ENCODE results near the gene CRTAC1.

Gene CRTAC1

DNA sequence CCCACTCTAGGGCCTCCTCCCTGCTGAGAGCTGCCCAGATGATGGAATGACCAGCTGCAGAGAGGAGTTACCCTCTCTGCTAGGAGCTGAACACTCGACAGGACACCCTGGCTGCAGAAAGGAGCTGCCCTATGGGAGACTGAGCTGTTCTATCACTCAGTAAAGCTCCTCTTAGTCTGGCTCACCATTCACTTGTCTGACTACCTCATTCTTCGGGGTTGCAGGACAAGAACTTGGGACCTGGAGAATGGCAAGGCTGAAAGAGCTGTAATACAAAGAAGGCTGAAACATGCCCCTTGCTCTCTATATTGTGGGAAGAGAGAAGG, 30.5 kb downstream of the CRTAC1 start:
- no peak for TF ChIP-seq GLIS3 (CRISPR knock-in tag; IDR thresholded peaks at IDR 0.05)
- no peak for TF ChIP-seq ESRRG (CRISPR knock-in tag; IDR thresholded peaks at IDR 0.05)
- TF ChIP-seq TCF4 (CRISPR knock-in tag; IDR thresholded peaks at IDR 0.05; ENCODE audit: borderline replicate concordance), result no peak
- TF ChIP-seq, protein P1, sequence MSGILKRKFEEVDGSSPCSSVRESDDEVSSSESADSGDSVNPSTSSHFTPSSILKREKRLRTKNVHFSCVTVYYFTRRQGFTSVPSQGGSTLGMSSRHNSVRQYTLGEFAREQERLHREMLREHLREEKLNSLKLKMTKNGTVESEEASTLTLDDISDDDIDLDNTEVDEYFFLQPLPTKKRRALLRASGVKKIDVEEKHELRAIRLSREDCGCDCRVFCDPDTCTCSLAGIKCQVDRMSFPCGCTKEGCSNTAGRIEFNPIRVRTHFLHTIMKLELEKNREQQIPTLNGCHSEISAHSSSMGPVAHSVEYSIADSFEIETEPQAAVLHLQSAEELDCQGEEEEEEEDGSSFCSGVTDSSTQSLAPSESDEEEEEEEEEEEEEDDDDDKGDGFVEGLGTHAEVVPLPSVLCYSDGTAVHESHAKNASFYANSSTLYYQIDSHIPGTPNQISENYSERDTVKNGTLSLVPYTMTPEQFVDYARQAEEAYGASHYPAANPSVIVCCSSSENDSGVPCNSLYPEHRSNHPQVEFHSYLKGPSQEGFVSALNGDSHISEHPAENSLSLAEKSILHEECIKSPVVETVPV (CRISPR knock-in tag; IDR thresholded peaks at IDR 0.05), result no peak
- TF ChIP-seq RARB (CRISPR knock-in tag; IDR thresholded peaks at IDR 0.05), result no peak
- TF ChIP-seq OSR1 (CRISPR knock-in tag; IDR thresholded peaks at IDR 0.05), result no peak
- TF ChIP-seq, protein P2, sequence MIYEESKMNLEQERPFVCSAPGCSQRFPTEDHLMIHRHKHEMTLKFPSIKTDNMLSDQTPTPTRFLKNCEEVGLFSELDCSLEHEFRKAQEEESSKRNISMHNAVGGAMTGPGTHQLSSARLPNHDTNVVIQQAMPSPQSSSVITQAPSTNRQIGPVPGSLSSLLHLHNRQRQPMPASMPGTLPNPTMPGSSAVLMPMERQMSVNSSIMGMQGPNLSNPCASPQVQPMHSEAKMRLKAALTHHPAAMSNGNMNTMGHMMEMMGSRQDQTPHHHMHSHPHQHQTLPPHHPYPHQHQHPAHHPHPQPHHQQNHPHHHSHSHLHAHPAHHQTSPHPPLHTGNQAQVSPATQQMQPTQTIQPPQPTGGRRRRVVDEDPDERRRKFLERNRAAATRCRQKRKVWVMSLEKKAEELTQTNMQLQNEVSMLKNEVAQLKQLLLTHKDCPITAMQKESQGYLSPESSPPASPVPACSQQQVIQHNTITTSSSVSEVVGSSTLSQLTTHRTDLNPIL (CRISPR knock-in tag; IDR thresholded peaks at IDR 0.05; ENCODE audit: low read depth), result no peak
- no peak for TF ChIP-seq ZNF70 (CRISPR knock-in tag; IDR thresholded peaks at IDR 0.05)
- TF ChIP-seq BACH2 (CRISPR knock-in tag; IDR thresholded peaks at IDR 0.05; ENCODE audit: borderline replicate concordance), result no peak
- no peak for TF ChIP-seq ARNTL (CRISPR knock-in tag; IDR thresholded peaks at IDR 0.05; ENCODE audit: borderline replicate concordance, low read depth)
- no peak for TF ChIP-seq ZFP3 (CRISPR knock-in tag; IDR thresholded peaks at IDR 0.05)
- ATAC-seq, result no peak

DNA sequence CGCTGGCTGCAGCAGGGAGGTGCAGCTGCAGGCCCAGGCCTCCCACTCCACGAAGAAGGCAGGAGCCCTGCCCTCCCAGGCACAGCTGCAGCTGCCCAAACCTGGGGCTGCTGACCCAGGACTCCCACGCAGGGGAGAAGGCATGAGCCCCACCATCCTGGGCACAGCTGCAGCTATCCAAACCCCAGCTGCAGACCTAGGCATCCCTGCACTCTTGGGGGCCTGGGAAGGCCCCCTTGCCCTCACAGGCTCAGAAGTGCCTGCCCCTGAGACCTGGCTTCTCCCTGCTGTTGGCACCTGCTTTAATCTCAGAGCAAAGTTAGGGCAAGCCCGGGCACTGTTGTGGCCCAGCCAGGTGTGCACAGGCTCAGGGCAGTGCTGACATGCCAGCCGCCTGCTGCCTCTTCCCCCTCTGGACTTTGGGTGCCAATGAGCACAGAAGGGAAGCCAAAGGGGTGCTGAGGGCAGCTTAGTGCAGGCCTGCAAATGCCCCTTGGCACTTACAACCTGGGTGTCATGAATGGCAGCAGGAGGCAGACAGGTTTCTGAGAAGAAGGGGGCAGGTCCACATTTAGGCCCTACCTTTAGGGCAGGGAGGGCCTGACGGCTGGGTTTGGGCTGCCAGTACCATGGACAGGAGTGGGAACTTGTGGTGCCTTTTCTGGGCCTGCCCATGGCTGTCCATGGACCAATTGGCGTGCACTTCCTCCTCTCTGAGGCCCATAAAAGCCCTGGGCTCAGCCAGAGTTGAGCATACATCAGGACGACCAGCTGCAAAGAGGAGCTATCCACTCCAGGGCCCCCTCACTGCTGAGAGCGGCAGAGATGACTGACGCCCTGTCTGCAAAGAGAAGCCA, 31.1 kb downstream of the CRTAC1 start:
- no peak for ATAC-seq
- TF ChIP-seq GLIS3 (CRISPR knock-in tag; IDR thresholded peaks at IDR 0.05) (no peak), OSR1 (CRISPR knock-in tag; IDR thresholded peaks at IDR 0.05) (no peak)

DNA sequence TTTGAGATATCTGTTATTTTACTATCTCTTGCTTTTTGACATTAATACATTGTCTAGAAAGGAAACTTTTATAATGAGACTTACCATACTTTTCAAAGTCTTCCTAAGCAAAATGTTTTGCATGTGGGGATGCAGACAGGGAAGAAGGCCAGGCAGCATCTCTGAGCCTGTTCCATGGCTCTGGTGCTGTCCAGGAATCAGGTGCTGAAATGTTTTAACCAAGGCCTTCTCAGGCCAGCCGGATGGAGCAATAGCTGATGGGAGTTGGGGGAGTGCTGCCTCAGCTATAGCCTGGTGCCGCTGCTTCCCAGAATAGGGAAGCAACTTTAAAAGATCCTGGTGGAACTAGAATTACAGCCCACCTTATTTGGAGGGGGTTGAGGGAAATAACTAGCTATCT, 38.5 kb downstream of the CRTAC1 start:
- ATAC-seq, result 0 out of 3 replicates have a peak, but pooled peaks have one; percentile 22
- TF ChIP-seq ZNF8 (CRISPR knock-in tag; IDR thresholded peaks at IDR 0.05) (no peak), ISL1 (CRISPR knock-in tag; IDR thresholded peaks at IDR 0.05) (no peak), ZNF565 (CRISPR knock-in tag; conservative IDR thresholded peaks at IDR 0.05; ENCODE audit: low read depth) (no peak), PPARA (CRISPR knock-in tag; IDR thresholded peaks at IDR 0.05; ENCODE audit: borderline replicate concordance) (no peak), RARB (CRISPR knock-in tag; IDR thresholded peaks at IDR 0.05) (no peak), SNAI2 (CRISPR knock-in tag; IDR thresholded peaks at IDR 0.05) (no peak), OSR1 (CRISPR knock-in tag; IDR thresholded peaks at IDR 0.05) (no peak), ZFP3 (CRISPR knock-in tag; IDR thresholded peaks at IDR 0.05) (no peak)
- TF ChIP-seq, protein P2 (CRISPR knock-in tag; IDR thresholded peaks at IDR 0.05; ENCODE audit: low read depth), result no peak

DNA sequence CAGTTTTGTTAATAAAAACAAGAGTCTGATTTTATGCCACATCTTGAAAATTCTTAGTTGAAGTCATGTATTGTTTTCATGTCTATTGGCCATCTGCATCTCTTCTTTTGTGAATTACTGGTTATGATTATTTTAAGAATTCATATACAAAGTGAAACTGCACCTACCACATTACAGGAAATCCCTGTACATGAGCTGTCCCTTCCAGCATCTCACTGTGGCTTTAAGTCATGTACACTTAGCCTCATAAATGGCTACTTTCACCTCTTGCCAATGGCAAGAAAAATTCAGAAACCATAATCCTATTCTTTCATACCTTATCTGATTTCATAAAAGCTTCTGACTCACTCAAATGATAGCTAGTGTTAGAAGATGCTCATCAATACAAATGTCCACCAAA, 48.6 kb downstream of the CRTAC1 start:
- ATAC-seq, result no peak
- TF ChIP-seq ARNTL (CRISPR knock-in tag; IDR thresholded peaks at IDR 0.05; ENCODE audit: borderline replicate concordance, low read depth) (no peak), BACH2 (CRISPR knock-in tag; IDR thresholded peaks at IDR 0.05; ENCODE audit: borderline replicate concordance) (no peak), RARB (CRISPR knock-in tag; IDR thresholded peaks at IDR 0.05) (no peak), ZFP30 (CRISPR knock-in tag; IDR thresholded peaks at IDR 0.05) (no peak), CSDC2 (CRISPR knock-in tag; IDR thresholded peaks at IDR 0.05) (no peak), ZFP3 (CRISPR knock-in tag; IDR thresholded peaks at IDR 0.05) (no peak), PPARA (CRISPR knock-in tag; IDR thresholded peaks at IDR 0.05; ENCODE audit: borderline replicate concordance) (no peak), ISL1 (CRISPR knock-in tag; IDR thresholded peaks at IDR 0.05) (no peak), ESRRG (CRISPR knock-in tag; IDR thresholded peaks at IDR 0.05) (no peak), ZC3H10 (CRISPR knock-in tag; IDR thresholded peaks at IDR 0.05) (no peak)
- TF ChIP-seq, protein P3, sequence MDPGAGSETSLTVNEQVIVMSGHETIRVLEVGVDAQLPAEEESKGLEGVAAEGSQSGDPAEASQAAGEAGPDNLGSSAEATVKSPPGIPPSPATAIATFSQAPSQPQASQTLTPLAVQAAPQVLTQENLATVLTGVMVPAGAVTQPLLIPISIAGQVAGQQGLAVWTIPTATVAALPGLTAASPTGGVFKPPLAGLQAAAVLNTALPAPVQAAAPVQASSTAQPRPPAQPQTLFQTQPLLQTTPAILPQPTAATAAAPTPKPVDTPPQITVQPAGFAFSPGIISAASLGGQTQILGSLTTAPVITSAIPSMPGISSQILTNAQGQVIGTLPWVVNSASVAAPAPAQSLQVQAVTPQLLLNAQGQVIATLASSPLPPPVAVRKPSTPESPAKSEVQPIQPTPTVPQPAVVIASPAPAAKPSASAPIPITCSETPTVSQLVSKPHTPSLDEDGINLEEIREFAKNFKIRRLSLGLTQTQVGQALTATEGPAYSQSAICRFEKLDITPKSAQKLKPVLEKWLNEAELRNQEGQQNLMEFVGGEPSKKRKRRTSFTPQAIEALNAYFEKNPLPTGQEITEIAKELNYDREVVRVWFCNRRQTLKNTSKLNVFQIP (CRISPR knock-in tag; IDR thresholded peaks at IDR 0.05; ENCODE audit: borderline replicate concordance, low read depth), result no peak
- TF ChIP-seq, protein P1 (CRISPR knock-in tag; IDR thresholded peaks at IDR 0.05), result no peak
- TF ChIP-seq, protein P4, sequence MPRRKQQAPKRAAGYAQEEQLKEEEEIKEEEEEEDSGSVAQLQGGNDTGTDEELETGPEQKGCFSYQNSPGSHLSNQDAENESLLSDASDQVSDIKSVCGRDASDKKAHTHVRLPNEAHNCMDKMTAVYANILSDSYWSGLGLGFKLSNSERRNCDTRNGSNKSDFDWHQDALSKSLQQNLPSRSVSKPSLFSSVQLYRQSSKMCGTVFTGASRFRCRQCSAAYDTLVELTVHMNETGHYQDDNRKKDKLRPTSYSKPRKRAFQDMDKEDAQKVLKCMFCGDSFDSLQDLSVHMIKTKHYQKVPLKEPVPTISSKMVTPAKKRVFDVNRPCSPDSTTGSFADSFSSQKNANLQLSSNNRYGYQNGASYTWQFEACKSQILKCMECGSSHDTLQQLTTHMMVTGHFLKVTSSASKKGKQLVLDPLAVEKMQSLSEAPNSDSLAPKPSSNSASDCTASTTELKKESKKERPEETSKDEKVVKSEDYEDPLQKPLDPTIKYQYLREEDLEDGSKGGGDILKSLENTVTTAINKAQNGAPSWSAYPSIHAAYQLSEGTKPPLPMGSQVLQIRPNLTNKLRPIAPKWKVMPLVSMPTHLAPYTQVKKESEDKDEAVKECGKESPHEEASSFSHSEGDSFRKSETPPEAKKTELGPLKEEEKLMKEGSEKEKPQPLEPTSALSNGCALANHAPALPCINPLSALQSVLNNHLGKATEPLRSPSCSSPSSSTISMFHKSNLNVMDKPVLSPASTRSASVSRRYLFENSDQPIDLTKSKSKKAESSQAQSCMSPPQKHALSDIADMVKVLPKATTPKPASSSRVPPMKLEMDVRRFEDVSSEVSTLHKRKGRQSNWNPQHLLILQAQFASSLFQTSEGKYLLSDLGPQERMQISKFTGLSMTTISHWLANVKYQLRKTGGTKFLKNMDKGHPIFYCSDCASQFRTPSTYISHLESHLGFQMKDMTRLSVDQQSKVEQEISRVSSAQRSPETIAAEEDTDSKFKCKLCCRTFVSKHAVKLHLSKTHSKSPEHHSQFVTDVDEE (CRISPR knock-in tag; IDR thresholded peaks at IDR 0.05), result no peak

Data from SK-N-SH treated with all-trans-retinoic acid at 6 μM for 48 hours (cell line).